ENCODE results near the gene RCVRN.

- TF ChIP-seq CTCF (IDR thresholded peaks at IDR 0.05) = no peak
- no peak for TF ChIP-seq POLR2A (IDR thresholded peaks at IDR 0.05)
- no peak for TF ChIP-seq POLR2AphosphoS5 (IDR thresholded peaks at IDR 0.05)
- TF ChIP-seq EP300 (IDR thresholded peaks at IDR 0.05) = no peak
Measured at GRCh38 chr17:9894231-9894630, 10.8 kb downstream of the RCVRN start.
